GM12891 (cell line): Measurements from ENCODE around the gene ISOC2.

ENCODE experiments used
- SPI1 ChIP-seq: IDR thresholded peaks from 2 replicates; pipeline ENCODE4 v1.6.1; 2011; ENCODE audit warnings: low read depth, low read length, control low read depth
- TAF1 ChIP-seq: IDR thresholded peaks from 2 replicates; pipeline ENCODE4 v1.6.1; 2011; ENCODE audit warnings: low read depth, low read length, control low read depth

DNA sequence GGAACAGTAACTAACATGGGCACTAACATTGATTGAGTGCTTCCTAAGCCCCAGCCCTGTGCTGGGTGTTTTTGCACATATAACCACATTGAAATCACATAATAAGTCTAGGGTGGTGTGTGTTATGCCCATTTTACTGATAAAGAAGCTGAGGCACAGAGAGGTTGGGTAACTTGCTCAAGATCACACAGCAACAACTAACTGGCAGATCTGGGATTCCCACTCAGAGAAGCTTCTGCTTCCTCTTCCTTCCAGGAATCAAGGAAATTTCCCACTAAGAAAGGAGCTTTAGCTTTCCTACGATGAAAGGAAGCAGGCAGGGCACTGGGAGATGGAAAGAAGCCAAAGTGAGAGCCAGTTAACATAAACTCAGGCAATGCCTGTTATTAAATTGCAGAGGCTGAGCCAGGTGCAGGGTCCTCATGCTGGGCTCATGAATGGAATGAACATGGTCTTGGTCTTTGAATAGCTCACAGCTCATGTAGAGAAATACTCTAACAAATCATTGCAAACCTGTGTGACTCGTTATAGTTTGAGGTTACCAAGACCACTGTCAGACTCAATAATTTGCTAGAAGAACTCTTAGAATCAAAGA, 36.9 kb upstream of the ISOC2 start:
- TF ChIP-seq SPI1, result no peak
- TF ChIP-seq TAF1, result no peak
